UCSD-AML1 (cell line): ENCODE measurements around the gene CTNNA3.

ENCODE experiments used
- DNase-seq: peaks from one replicate; lab custom pipeline; 2025; ENCODE audit not compliant: unreplicated experiment; lab: John Stamatoyannopoulos, UW

Gene CTNNA3

DNA sequence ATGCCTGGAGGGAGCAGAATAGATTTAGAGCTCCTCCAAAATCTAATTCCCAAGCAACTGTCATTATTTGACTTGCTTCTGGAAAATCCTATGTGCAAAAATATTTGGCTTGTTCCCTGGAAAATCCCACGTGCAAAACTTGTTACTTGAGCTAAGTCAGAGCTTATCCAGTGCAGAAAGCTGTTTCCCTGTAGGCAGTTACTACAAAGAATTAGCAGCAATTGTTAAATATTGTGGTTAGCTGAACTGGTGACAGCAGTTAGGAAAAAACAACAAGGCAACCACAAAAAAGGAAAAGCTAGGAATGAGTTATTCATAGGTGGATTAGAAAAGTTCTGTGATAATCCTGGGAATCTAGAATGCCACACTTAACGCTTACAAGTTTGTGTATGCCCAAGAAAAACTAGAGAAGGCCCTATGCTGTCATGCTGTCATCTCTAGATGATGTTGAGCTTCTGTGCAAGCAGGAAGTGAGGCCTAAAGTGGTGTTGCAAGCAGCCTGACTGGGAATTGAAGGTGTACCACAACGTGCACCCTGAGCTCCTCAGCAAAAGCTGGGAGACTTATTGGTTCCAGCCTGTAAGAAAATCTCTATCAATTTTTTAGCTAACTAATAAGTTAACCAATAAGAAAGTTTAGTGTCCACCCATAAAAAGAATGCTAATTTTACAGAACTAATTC lies 1508.8 kb downstream of the CTNNA3 start:
- DNase-seq, result peak; percentile 4

DNA sequence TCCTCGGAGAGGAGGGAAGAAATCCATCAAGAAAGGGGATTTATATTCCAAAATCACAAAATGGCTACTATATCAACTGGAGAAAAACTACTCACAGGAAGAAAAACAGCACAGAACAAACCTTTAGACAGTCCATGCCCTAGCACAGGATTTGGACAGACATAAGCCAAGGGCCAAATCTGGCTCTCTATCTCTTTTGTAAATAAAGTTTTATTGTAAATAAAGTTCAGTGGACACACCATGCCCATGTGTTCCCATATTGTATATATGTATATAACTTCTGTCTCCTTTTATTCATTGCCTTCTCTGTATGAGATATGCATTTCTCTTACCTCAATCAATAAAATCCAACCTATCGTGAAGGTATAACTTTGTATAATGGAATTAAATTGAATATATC lies 1513.0 kb downstream of the CTNNA3 start:
- DNase-seq, result no peak

DNA sequence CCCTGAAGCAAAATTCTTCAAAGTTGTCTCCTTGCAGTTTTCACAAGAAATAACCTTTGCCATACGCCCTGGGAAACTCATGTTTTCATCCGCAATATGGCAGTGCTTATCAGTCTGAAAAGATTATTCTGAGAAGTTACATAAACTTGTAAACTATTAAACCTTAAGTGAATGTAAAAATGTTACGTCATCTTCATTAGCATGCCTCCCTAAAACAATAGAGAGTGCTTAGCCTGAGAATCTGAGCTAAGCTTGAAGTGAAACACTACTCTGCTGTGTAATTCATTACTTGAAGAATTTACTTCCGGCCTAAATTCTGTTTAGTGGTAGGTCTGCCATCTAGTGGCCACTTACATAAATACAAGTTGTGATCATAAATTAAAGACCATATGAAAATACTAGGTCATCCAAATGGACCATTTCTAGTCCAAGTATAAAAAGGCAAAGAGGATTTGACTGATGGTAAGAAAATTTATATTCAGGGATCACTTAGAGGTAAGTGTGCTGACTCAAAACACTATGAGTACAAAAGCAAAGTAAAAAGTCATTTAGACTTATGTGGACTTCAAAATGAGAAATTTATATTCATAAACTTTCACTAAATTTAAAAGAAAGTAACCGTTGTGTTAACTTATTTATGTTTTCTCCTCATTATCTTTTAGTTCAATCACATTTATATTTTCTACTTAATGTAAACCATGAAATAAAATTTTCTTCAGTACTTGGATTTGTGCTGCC lies 1515.2 kb downstream of the CTNNA3 start:
- DNase-seq, result no peak

DNA sequence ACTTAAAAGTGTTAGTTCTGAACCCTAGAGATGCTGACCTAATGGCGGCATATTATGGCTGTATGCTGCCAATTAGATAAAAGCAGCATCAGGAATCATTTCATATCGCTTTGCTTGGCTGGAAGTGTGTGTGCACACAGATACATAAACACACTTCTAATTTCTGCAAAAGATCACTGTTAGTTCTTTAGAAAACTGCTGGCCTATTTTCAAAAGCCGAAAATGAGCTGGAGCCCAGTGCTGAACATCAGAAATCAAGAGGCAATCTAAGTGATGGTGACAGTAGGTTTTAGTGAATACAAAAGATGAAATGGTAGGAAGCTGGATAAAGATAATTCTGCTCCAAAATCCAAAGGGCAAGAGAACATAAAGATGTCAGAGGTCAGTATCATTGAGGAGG lies 1516.0 kb downstream of the CTNNA3 start:
- DNase-seq, result no peak

DNA sequence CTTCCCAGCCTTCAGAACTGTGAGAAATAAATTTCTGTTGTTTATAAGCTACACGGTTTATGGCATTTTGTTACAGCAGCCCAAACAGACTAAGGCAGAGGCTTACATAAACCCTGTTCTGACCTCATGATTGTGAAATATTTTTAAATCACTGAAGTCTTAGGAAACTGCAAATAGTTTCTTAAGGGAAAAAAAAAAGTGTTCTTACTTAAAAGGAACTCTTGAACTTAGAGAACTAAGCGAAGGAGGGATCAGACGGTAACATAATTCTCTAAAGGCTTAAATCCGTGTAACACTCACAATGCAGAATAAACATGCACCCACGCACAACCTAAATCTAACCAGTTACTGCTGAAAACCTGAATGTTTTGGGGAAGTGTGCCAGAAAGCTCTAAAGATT lies 1519.2 kb downstream of the CTNNA3 start:
- no peak for DNase-seq

DNA sequence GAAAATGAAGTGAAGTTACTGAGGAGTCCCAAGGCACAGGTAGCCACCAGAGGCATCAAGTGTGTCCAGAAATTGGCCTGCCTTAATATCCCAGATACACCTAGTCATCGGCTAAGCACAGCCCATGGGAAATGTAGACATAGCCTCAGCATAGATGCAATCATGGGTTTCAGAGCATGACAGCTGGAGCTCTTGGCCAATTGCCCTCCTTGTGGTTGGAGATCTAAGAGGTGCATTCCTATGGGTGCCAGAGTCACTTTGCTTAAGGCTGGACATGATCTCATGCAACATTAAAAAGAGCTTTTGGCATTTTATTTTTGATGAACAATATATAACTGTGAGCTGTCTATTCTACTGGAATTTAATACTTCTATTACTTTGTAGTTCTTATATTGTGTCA lies 1528.2 kb downstream of the CTNNA3 start:
- DNase-seq, result peak; percentile 3

DNA sequence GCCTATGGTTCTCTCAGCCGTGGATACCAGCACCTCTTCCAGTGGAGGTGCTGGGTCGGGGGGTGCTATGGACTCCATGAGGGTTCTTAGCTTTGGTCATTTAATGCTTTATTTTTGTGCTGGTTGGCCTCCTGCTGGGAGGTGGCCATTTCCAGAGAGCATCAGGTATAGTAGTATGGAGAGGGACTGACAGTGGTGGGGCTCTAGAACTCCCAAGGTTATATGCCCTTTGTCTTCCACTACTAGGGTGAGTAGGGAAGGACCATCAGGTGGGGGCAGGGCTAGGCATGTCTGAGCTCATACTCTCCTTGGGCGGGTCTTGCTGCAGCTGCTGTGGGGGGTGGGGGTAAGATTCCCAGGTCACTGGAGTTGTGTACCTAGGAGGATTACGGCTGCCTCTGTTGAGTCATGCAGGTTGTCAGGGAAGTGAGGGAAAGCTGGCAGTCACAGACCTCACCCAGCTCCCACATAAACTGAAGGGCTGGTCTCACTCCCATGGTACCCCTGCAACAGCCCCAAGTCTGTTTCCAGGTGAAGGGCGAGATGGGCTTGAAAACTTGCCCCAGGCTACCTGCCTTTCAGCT lies 1533.3 kb downstream of the CTNNA3 start:
- DNase-seq, result no peak

DNA sequence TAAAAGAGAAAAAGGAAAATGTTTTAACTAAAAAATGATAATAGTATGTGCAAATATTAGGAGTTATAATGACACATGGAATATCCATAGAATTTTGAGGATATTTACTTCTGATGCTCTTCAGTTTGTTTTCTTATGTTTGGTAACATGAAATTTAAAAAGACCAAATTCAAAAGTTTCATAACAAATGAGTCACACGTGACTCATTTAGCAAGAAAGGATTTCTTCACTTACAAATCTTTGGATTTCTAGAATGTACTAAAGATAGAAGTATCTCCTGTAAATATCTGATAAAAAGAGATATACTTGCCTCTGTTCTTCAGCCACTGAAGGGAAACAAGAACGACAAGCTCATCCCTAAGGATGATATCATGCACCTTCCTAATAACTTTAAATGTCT lies 1544.6 kb downstream of the CTNNA3 start:
- no peak for DNase-seq

DNA sequence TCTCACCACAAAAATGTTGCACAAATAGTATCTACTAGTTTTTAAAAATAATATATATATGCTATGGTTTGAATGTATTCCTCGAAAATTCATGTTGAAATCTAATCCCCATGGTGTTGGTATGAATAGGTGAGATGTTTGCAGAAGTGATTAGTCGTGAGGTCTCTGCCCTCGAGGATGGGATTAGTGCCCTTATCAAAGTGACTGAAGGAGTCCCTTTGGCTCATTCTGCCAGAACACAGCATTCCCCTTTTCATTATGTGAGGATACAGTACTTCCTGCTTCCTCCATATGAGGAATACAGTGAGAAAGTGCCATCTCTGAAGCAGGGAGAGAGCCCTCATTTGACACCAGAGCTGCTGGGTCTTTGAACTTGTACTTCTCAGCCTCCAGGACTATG lies 1547.7 kb downstream of the CTNNA3 start:
- DNase-seq, result no peak

DNA sequence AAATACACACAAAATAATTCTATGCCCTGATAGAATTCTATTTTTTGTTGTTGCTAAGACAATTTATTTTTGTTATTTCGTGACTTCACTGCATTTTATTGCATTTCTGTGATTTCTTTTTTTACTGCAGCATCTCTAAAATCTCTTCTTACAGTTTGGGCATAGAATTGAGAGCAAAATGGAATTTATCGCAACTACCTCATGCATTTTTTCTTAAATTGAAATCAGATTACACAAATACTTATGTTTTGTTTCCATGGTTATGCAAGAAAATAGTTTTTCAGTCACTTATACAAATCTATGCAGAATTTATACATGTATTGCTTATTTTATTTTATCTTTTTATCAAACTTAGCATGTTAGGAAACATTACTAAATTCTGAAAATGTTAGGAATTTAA lies 1552.0 kb downstream of the CTNNA3 start:
- DNase-seq, result no peak

DNA sequence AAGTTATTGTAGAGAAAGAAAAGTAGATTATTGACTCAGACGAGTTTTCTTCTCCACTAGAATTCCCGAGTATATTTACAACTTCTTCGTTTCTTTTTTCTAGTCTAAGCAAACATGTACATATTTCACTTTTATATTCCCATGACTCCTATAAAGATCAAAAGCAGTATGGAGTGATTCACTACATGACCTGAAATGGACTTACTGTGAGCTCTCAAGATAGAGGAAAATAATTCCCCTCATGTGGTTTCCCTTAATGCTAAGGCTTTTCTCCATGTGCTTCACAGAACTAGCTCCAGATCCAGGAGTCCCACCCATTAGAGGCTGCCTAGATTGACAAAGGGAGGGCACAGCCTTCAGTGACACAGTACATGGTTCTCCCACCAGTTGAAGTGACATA lies 1593.2 kb downstream of the CTNNA3 start:
- DNase-seq, result no peak

DNA sequence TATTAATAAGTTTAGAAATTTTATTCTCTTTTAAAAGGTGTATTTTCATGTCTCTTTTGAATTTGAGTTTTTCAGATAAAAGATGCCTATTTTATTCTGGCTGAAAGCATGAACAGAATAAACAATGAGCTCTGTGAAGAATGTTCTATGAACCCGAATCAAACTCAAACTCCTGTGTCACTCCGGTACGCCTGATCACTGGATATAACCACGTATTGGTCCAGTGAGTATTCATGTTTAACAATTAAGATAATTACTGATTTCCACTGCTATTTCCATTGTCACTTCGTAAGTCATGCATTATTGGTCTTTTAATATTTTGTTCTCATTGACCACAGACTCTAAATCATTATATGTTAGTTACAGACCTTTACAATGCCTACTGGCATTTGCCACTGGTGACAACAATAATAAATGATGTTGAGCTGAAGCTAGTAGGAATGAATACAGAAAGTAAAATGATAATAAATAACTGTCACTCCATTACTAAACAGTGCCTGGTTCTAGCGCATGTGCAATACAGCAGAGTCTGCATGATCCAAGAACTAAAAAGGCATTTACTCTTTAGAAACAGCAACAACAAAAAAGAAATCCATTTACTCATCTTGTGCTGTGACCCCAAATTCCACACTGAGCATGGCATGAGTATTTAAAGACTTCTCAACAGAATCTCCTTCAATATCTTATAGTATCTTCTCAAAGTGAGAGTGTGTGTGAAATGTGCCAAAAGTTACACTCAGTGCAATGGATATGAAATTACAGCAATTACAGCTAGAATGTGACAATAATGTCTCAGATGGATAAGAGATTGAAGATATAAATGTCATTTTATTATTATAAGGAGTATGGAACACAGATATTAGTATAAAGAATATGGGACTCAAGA lies 1597.2 kb downstream of the CTNNA3 start:
- no peak for DNase-seq

DNA sequence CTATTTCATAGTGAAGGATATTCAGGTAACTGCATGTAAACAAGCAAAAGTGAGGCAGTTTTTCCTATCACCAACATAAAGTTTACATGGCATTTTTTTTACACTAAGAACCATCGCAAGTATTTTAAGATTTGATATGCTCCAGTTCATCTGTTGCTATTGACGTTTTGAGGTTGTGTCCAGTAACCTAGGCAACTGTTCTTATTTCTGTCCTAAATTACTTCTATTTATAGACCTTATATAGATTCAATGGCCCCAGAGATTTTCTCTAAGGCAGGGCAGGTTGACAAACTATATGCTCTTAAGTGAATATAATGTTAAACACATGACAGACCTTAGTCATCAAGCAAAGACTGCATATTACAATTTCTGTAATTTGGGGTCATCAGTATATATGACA lies 1600.4 kb downstream of the CTNNA3 start:
- no peak for DNase-seq

DNA sequence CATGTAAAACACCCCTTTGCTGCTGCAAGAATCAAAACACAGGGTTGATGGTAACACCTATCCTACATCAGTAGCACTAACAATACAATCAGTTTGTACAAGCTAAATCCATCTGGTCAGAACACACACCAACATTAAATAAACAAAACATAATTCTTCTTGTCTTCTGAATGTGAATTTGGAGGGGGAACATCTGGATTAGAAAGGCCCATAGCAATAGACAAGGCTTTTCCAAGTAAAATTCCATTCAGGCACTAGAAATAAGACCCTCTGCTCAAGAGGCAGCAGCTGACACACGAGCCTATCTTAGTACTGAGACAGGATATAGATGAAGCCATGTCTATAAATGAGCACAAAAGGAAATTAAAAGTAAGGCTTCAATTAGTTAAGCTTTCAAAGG lies 1610.1 kb downstream of the CTNNA3 start:
- no peak for DNase-seq

DNA sequence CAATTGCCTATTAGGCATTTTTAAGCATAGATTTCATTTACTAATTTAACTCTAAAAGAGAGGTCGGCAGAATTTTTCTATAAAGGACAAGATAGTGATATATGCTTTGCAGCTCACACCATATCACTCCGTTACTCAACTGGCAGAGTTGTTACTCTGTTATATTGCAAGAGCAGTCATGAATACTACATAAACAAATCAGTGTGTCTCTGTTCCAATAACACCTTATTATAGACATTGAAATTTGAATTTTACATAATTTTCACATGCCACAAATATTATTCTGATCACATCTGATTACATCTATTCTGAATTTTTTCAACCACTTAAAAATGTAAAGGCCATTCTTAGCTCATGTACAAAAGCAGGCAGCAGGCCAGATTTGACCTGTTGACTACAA lies 1624.1 kb downstream of the CTNNA3 start:
- no peak for DNase-seq

DNA sequence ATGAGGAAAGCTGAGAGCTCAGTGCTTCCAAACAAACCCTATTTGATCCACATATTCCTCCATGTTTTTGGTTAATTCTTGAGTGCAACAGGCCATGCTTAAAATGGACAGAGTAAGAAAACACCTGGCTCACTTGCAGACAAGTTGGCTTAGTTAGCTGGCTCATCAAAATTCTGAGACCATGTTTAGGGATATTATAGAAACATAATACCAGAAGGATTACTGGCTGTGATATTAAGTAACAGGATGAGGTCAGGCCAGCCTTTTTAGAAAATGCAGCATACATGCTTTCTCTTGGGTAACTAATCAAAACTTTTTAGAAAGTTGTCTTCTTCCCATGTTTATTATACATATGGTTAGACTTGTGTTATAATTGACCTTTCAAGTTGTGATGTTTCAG lies 1637.4 kb downstream of the CTNNA3 start:
- no peak for DNase-seq

DNA sequence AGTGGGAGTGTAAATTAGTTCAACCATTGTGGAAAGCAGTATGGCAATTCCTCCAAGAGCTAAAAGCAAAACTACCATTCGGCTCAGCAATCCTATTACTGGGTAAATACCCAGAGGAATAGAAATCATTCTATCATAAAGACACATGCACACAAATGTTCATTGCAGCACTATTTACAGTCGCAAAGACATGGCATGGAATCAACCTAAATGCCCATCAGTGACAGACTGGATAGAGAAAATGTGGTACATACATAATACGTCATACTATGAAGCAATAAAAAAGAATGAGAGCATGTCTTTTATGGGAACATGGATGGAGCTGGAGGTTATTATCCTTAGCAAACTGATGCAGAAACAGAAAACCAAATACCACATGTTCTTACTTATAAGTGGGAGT lies 1646.7 kb downstream of the CTNNA3 start:
- DNase-seq, result no peak

DNA sequence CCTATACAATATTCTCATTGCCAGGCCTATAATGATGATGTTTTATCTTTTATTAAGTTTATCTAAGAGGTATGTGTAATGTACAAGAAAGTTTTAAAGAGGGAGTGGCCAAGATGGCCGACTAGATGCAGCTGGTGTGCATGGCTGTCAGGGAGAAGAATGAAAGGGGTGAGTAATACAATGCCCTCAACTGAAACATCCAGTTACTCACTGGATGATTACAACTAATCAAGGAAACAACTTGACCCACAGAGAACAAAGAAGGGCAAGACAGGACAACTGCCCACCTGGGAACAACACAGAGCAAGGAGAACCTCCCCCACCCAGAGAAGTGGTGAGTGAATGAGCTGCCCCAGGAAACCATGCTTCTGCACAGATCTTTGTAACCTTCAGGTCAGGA lies 1650.1 kb downstream of the CTNNA3 start:
- DNase-seq, result no peak

DNA sequence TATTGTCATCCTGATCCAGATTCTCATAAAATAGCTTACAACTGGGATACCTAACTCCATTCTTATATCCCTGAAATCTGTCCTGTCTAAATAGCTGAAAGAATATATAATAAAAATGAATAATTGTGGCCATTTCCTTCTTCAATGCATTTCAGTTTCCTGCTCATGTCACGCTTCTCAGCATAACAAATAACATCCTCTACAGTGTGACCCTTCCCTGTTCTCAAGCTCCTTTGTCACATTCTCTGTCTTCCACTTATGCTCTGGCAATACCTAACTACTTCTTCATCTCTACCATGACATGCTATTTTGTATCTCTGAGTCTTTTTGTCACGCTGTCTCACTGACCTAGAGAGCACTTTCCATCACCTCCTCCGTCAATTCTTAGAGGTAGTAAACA lies 1654.2 kb downstream of the CTNNA3 start:
- DNase-seq, result no peak

DNA sequence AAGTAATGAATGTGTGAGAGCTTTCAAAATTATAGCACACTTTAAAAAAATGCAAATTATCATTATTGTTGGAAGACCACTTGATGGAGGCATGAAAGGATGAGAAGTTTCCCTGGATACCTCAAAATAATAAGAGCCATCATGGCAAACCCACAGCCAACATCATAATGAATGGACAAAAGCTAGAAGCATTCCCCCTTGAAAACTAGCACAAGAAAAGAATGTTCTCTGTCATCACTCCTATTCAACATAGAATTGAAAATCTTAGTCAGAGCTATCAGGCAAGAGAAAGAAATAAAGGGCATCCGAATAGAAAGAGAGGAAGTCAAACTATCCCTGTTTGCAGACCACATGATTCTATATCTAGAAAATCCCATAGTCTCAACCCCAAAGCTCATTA lies 1657.4 kb downstream of the CTNNA3 start:
- no peak for DNase-seq

DNA sequence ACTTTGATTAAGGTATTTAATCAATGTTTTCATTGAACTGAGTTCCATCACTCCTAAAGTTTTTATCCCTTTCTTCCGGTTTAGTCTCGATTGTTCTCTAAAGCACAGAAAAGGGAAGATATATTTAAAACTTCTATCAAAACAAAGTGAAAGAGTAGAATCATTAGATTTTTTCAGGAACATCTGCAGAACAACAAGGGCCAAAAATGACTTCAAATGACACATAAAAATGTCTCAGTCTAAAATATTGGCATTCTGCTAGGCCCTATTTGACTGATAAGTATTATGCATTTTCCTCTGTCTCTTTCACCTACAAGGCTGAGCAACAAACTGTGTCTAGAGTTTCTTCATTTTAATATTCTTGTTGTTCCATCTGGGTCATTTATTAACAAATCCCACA lies 1669.7 kb downstream of the CTNNA3 start:
- DNase-seq, result no peak

DNA sequence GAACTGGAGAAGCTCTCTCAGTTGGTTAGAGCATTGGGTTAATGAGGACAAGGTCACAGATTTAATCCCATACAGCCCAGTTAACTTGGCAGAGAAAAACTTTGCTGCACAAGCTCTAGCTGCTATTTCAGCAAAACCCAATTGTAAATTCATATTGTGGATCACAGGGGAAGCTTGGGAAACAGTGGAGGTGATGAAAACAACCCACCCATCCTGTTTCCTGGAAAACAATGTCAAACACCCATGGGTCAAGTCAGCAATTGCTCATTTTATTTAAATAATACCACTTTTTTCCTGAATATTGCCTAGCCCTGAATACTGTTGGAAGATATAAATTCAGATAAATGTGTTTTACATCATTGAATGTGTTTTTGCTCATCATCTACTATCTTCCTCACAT lies 1670.8 kb downstream of the CTNNA3 start:
- DNase-seq, result no peak
